Astrocyte (in vitro differentiated cells and primary cell): ENCODE measurements around the gene TMEM44. TPM values are rescaled to one million over a fixed set of nuclear protein-coding genes. Genes with fewer than 3 reads are reported as not detected.

ENCODE experiments used
- DNase-seq: peaks from one replicate; pipeline ENCODE4 v3.0.0-alpha.2; 2010; ENCODE audit warnings: low read depth
- FAIRE-seq: peaks from 2 replicates; lab custom pipeline; 2011; peaks lifted over from hg19 to GRCh38; lab: Jason Lieb, UNC
- H2AFZ ChIP-seq: 2 replicates; pipeline ENCODE4 v1.6.0; 2012; ENCODE audit warnings: low read depth, low read length, inconsistent platforms
- H3K27ac ChIP-seq: 2 replicates; pipeline ENCODE4 v1.5.1; 2011; ENCODE audit warnings: low read depth, low read length, inconsistent platforms
- H3K27me3 ChIP-seq: 2 replicates; pipeline ENCODE4 v1.6.0; 2011; ENCODE audit warnings: low read length, inconsistent platforms; ENCODE audit not compliant: insufficient read depth
- H3K36me3 ChIP-seq: 2 replicates; pipeline ENCODE4 v1.5.1; 2011; ENCODE audit warnings: low read length, inconsistent platforms; ENCODE audit not compliant: insufficient read depth
- H3K4me1 ChIP-seq: 2 replicates; pipeline ENCODE4 v1.5.1; 2011; ENCODE audit warnings: low read length, inconsistent platforms; ENCODE audit not compliant: insufficient read depth
- H3K4me2 ChIP-seq: 2 replicates; pipeline ENCODE4 v1.6.0; 2012; ENCODE audit warnings: low read length, inconsistent platforms
- H3K4me3 ChIP-seq: 2 replicates; pipeline ENCODE4 v1.5.1; 2011; ENCODE audit warnings: low read depth, mild to moderate bottlenecking, low read length, inconsistent platforms; ENCODE audit not compliant: insufficient read depth
- H3K79me2 ChIP-seq: 2 replicates; pipeline ENCODE4 v1.6.0; 2012; ENCODE audit warnings: mild to moderate bottlenecking, low read length, inconsistent platforms; ENCODE audit not compliant: insufficient read depth
- H3K9ac ChIP-seq: 2 replicates; pipeline ENCODE4 v1.6.0; 2012; ENCODE audit warnings: mild to moderate bottlenecking, low read length, inconsistent platforms
- H3K9me3 ChIP-seq: 2 replicates; pipeline ENCODE4 v1.5.1; 2012; ENCODE audit warnings: low read depth, mild to moderate bottlenecking, low read length, inconsistent platforms; ENCODE audit not compliant: insufficient read depth
- H4K20me1 ChIP-seq: 2 replicates; pipeline ENCODE4 v1.6.0; 2012; ENCODE audit warnings: low read length, inconsistent platforms; ENCODE audit not compliant: insufficient read depth
- H3K27ac Mint-ChIP-seq: one replicate; pipeline ENCODE4 v1.8.0; 2021; ENCODE audit warnings: mild to moderate bottlenecking, mixed read lengths; ENCODE audit not compliant: unreplicated experiment
- H3K27me3 Mint-ChIP-seq: one replicate; pipeline ENCODE4 v1.8.0; 2021; ENCODE audit warnings: low read depth, mixed read lengths; ENCODE audit not compliant: unreplicated experiment
- H3K36me3 Mint-ChIP-seq: one replicate; pipeline ENCODE4 v1.8.0; 2021; ENCODE audit warnings: low read depth, mixed read lengths; ENCODE audit not compliant: unreplicated experiment
- H3K4me1 Mint-ChIP-seq: one replicate; pipeline ENCODE4 v1.8.0; 2021; ENCODE audit warnings: low read depth, mixed read lengths; ENCODE audit not compliant: unreplicated experiment
- H3K4me3 Mint-ChIP-seq: one replicate; pipeline ENCODE4 v1.8.0; 2021; ENCODE audit warnings: mild to moderate bottlenecking, moderate library complexity, mixed read lengths; ENCODE audit not compliant: unreplicated experiment
- H3K9me3 Mint-ChIP-seq: one replicate; pipeline ENCODE4 v1.8.0; 2021; ENCODE audit warnings: mild to moderate bottlenecking, mixed read lengths; ENCODE audit not compliant: unreplicated experiment
- CTCF ChIP-seq: IDR thresholded peaks from 2 replicates; pipeline ENCODE4 v1.5.1; 2011; ENCODE audit warnings: low read depth, mild to moderate bottlenecking, inconsistent platforms, low read length, moderate library complexity; ENCODE audit not compliant: insufficient read depth
- EZH2 ChIP-seq: IDR thresholded peaks from 2 replicates; pipeline ENCODE4 v1.6.1; 2012; ENCODE audit warnings: mild to moderate bottlenecking, low read length, inconsistent platforms; ENCODE audit not compliant: insufficient read depth
- total RNA-seq: library from RNA; stranded (reverse); gene quantifications from 2 replicates; pipeline ENCODE4 v1.2.1, GENCODE V29; 2021

TMEM44 gene
- total RNA-seq, 1 donor from 2014 or later = 9.8 TPM

GRCh38 chr3:194539498-194539897 lies 93.7 kb downstream of the TMEM44 start:
- H3K79me2 ChIP-seq = no peaks in the 10 kb centered on the region
- DNase-seq (no peak), FAIRE-seq (no peak)
- H3K9me3 ChIP-seq = peaks cover 5% of the 10 kb centered on the region
- H3K27ac ChIP-seq = no peak overlapping the region
- H3K36me3 ChIP-seq = no peaks in the 10 kb centered on the region
- no peaks in the 10 kb centered on the region for H4K20me1 ChIP-seq
- H3K4me2 ChIP-seq = no peak overlapping the region
- no peaks in the 10 kb centered on the region for H3K27me3 ChIP-seq
- H2AFZ ChIP-seq = no peak overlapping the region
- no peak overlapping the region for H3K9ac ChIP-seq
- no peak overlapping the region for H3K4me3 ChIP-seq
- Mint-ChIP-seq H3K36me3 (peaks cover 2% of the 10 kb centered on the region), H3K4me1 (peaks cover 17% of the 10 kb centered on the region), H3K4me3 (no peak overlapping the region), H3K27ac (no peak overlapping the region), H3K27me3 (peaks cover 6% of the 10 kb centered on the region), H3K9me3 (peaks cover 3% of the 10 kb centered on the region)
- TF ChIP-seq EZH2 = no peak
- no peak for TF ChIP-seq CTCF
- H3K4me1 ChIP-seq = no peaks in the 10 kb centered on the region

DNA sequence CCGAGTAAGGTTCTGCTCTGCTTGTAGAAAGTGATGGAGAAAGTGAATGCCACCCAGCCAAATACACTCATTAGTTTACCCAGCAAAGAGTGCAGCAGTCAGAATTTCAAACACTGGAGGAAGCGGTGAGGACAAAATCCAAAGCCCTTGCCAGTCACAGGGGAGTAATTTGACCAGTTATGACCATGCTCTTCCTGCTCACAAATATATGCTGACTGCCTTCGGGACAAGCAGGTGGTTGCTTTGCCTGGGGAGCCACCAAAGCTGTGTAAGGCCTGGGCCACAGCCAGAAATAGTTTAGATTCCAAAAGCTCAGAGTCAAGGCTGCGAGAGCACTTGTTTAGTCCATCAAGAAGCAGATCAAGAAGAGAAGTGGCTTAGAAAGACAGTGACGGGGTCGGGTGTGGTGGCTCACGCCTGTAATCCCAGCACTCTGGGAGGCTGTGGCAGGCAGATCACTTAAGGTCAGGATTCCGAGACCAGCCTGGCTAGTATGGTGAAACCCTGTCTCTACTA lies 95.4 kb downstream of the TMEM44 start:
- Histone ChIP-seq H3K4me3 (no peak overlapping the region), H3K9ac (no peak overlapping the region), H2AFZ (no peak overlapping the region), H3K36me3 (no peaks in the 10 kb centered on the region), H4K20me1 (no peaks in the 10 kb centered on the region), H3K4me2 (no peak overlapping the region), H3K4me1 (no peaks in the 10 kb centered on the region), H3K27me3 (no peaks in the 10 kb centered on the region), H3K27ac (no peak overlapping the region), H3K79me2 (no peaks in the 10 kb centered on the region), H3K9me3 (peaks cover 6% of the 10 kb centered on the region)
- Mint-ChIP-seq H3K9me3 (peaks cover 6% of the 10 kb centered on the region), H3K27me3 (peaks cover 6% of the 10 kb centered on the region), H3K27ac (no peak overlapping the region), H3K4me3 (no peak overlapping the region), H3K36me3 (peaks cover 2% of the 10 kb centered on the region), H3K4me1 (peaks cover 17% of the 10 kb centered on the region)
- DNase-seq (peak; percentile 87), FAIRE-seq (no peak)
- TF ChIP-seq CTCF = no peak
- no peak for TF ChIP-seq EZH2

Other genes starting within 250 kb of the TMEM44 start
- 0.10 TPM in 1 of 2 replicates, not detected in the other for gene GP5, start 234.2 kb downstream of the TMEM44 start, total RNA-seq
- 76.3 and 79.2 TPM in 2 replicates for gene ATP13A3, start 146.4 kb downstream of the TMEM44 start, total RNA-seq
- 32.3 and 38.4 TPM in 2 replicates for gene LSG1, start 38.8 kb upstream of the TMEM44 start, total RNA-seq
- 6.0 and 7.6 TPM in 2 replicates for gene FAM43A, start 52.5 kb upstream of the TMEM44 start, total RNA-seq